HUES48 (cell line): ENCODE measurements around the gene YTHDC2.

Experiments used
- H3K27ac ChIP-seq: one replicate; pipeline ENCODE4 v1.7.0; 2013; ENCODE audit warnings: low read depth, low read length, inconsistent platforms
- H3K27me3 ChIP-seq: 2 replicates; pipeline ENCODE4 v1.6.1; 2013; ENCODE audit warnings: mild to moderate bottlenecking, low read length; ENCODE audit not compliant: control insufficient read depth, insufficient read depth
- H3K36me3 ChIP-seq: 2 replicates; pipeline ENCODE4 v1.6.1; 2013; ENCODE audit warnings: low read length; ENCODE audit not compliant: control insufficient read depth, insufficient read depth
- H3K4me1 ChIP-seq: 2 replicates; pipeline ENCODE4 v1.6.1; 2013; ENCODE audit warnings: mild to moderate bottlenecking, low read length; ENCODE audit not compliant: control insufficient read depth, insufficient read depth
- H3K4me3 ChIP-seq: 2 replicates; pipeline ENCODE4 v1.5.1; 2013; ENCODE audit warnings: mild to moderate bottlenecking, low read depth, low read length
- H3K9ac ChIP-seq: 2 replicates; pipeline ENCODE4 v1.6.1; 2013; ENCODE audit warnings: mild to moderate bottlenecking, low read depth, low read length, moderate library complexity
- H3K9me3 ChIP-seq: 2 replicates; pipeline ENCODE4 v1.6.1; 2013; ENCODE audit warnings: low read length; ENCODE audit not compliant: control insufficient read depth, insufficient read depth

YTHDC2 gene

GRCh38 chr5:113552137-113552536 lies 38.6 kb downstream of the YTHDC2 start:
- H3K4me3 ChIP-seq: no peak overlapping the region
- H3K27me3 ChIP-seq: no peaks in the 10 kb centered on the region

GRCh38 chr5:113552620-113553019 lies 39.1 kb downstream of the YTHDC2 start:
- no peak overlapping the region for H3K27ac ChIP-seq
- peaks cover 63% of the 10 kb centered on the region for H3K36me3 ChIP-seq
- no peaks in the 10 kb centered on the region for H3K9me3 ChIP-seq
- H3K9ac ChIP-seq: no peak overlapping the region
- H3K27me3 ChIP-seq: no peaks in the 10 kb centered on the region
- H3K4me3 ChIP-seq: no peak overlapping the region
- peaks cover 7% of the 10 kb centered on the region; the same call in 1 of the 2 replicates for H3K4me1 ChIP-seq

More at GRCh38 chr5:113552137-113552536, 38.6 kb downstream of the YTHDC2 start:
- H3K9ac ChIP-seq: no peak overlapping the region
- H3K27ac ChIP-seq: no peak overlapping the region
- peaks cover 7% of the 10 kb centered on the region; the same call in 1 of the 2 replicates for H3K4me1 ChIP-seq
- peaks cover 61% of the 10 kb centered on the region for H3K36me3 ChIP-seq
- no peaks in the 10 kb centered on the region for H3K9me3 ChIP-seq

- H3K4me3 ChIP-seq: no peak overlapping the region
- H3K9ac ChIP-seq: no peak overlapping the region
- H3K36me3 ChIP-seq: peaks cover 74% of the 10 kb centered on the region
- no peaks in the 10 kb centered on the region for H3K27me3 ChIP-seq
- no peak overlapping the region for H3K27ac ChIP-seq
- no peaks in the 10 kb centered on the region for H3K4me1 ChIP-seq
- H3K9me3 ChIP-seq: no peaks in the 10 kb centered on the region
These were observed 49.4 kb downstream of the YTHDC2 start for GRCh38 chr5:113562828-113563400.

GRCh38 chr5:113569396-113569795 lies 55.9 kb downstream of the YTHDC2 start:
- no peaks in the 10 kb centered on the region for H3K4me1 ChIP-seq
- H3K36me3 ChIP-seq: peaks cover 46% of the 10 kb centered on the region
- no peak overlapping the region for H3K27ac ChIP-seq
- H3K27me3 ChIP-seq: no peaks in the 10 kb centered on the region
- H3K4me3 ChIP-seq: no peak overlapping the region
- H3K9me3 ChIP-seq: no peaks in the 10 kb centered on the region
- H3K9ac ChIP-seq: no peak overlapping the region

GRCh38 chr5:113572716-113573115 lies 59.2 kb downstream of the YTHDC2 start:
- Histone ChIP-seq H3K4me1 (no peaks in the 10 kb centered on the region), H3K27ac (no peak overlapping the region), H3K9ac (no peak overlapping the region), H3K36me3 (peaks cover 31% of the 10 kb centered on the region), H3K4me3 (no peak overlapping the region), H3K27me3 (no peaks in the 10 kb centered on the region), H3K9me3 (no peaks in the 10 kb centered on the region)

- H3K27ac ChIP-seq: no peak overlapping the region
- no peak overlapping the region for H3K4me3 ChIP-seq
- no peaks in the 10 kb centered on the region for H3K4me1 ChIP-seq
- H3K9me3 ChIP-seq: no peaks in the 10 kb centered on the region
- peaks cover 20% of the 10 kb centered on the region for H3K36me3 ChIP-seq
- no peak overlapping the region for H3K9ac ChIP-seq
- no peaks in the 10 kb centered on the region for H3K27me3 ChIP-seq
These were observed 60.9 kb downstream of the YTHDC2 start for GRCh38 chr5:113574417-113574816.

GRCh38 chr5:113575074-113575473 lies 61.6 kb downstream of the YTHDC2 start:
- no peak overlapping the region for H3K9ac ChIP-seq
- no peaks in the 10 kb centered on the region for H3K27me3 ChIP-seq
- no peak overlapping the region for H3K27ac ChIP-seq
- no peaks in the 10 kb centered on the region for H3K4me1 ChIP-seq
- H3K4me3 ChIP-seq: no peak overlapping the region
- no peaks in the 10 kb centered on the region for H3K9me3 ChIP-seq
- H3K36me3 ChIP-seq: peaks cover 21% of the 10 kb centered on the region

- no peak overlapping the region for H3K27ac ChIP-seq
These were observed 64.6 kb downstream of the YTHDC2 start for GRCh38 chr5:113578091-113578490.

GRCh38 chr5:113581388-113581787 lies 67.9 kb downstream of the YTHDC2 start:
- H3K27me3 ChIP-seq: no peaks in the 10 kb centered on the region
- no peak overlapping the region for H3K4me3 ChIP-seq
- H3K9ac ChIP-seq: no peak overlapping the region
- H3K27ac ChIP-seq: no peak overlapping the region
- H3K9me3 ChIP-seq: no peaks in the 10 kb centered on the region
- no peaks in the 10 kb centered on the region for H3K4me1 ChIP-seq
- peaks cover 29% of the 10 kb centered on the region for H3K36me3 ChIP-seq

More at GRCh38 chr5:113578091-113578490, 64.6 kb downstream of the YTHDC2 start:
- Histone ChIP-seq H3K36me3 (peaks cover 32% of the 10 kb centered on the region), H3K4me3 (no peak overlapping the region), H3K4me1 (no peaks in the 10 kb centered on the region), H3K27me3 (no peaks in the 10 kb centered on the region), H3K9me3 (no peaks in the 10 kb centered on the region), H3K9ac (no peak overlapping the region)

- no peak overlapping the region for H3K27ac ChIP-seq
- peaks cover 30% of the 10 kb centered on the region for H3K4me1 ChIP-seq
- no peaks in the 10 kb centered on the region for H3K36me3 ChIP-seq
- no peak overlapping the region for H3K4me3 ChIP-seq
- no peak overlapping the region for H3K9ac ChIP-seq
- no peaks in the 10 kb centered on the region for H3K27me3 ChIP-seq
- H3K9me3 ChIP-seq: no peaks in the 10 kb centered on the region
These were observed 84.7 kb downstream of the YTHDC2 start for GRCh38 chr5:113598150-113598549.

GRCh38 chr5:113598926-113599325 lies 85.4 kb downstream of the YTHDC2 start:
- Histone ChIP-seq H3K27ac (no peak overlapping the region), H3K9me3 (no peaks in the 10 kb centered on the region), H3K9ac (no peak overlapping the region), H3K4me3 (no peak overlapping the region), H3K4me1 (peaks cover 22% of the 10 kb centered on the region), H3K36me3 (no peaks in the 10 kb centered on the region), H3K27me3 (no peaks in the 10 kb centered on the region)
